DLD1 (cell line): Measurements from ENCODE around the gene MCU.
"Not testable (repeated sequence)": the region's sequence is repeated elsewhere in the genome, so short reads cannot be mapped to it uniquely, and the experiment has no call there.

Experiments used
- in situ Hi-C: cut with HindIII; loops from 2 replicates; pipeline ENCODE4 v1.10.0; 2017; ENCODE audit warnings: low sequenced_read_pairs

Gene MCU

DNA sequence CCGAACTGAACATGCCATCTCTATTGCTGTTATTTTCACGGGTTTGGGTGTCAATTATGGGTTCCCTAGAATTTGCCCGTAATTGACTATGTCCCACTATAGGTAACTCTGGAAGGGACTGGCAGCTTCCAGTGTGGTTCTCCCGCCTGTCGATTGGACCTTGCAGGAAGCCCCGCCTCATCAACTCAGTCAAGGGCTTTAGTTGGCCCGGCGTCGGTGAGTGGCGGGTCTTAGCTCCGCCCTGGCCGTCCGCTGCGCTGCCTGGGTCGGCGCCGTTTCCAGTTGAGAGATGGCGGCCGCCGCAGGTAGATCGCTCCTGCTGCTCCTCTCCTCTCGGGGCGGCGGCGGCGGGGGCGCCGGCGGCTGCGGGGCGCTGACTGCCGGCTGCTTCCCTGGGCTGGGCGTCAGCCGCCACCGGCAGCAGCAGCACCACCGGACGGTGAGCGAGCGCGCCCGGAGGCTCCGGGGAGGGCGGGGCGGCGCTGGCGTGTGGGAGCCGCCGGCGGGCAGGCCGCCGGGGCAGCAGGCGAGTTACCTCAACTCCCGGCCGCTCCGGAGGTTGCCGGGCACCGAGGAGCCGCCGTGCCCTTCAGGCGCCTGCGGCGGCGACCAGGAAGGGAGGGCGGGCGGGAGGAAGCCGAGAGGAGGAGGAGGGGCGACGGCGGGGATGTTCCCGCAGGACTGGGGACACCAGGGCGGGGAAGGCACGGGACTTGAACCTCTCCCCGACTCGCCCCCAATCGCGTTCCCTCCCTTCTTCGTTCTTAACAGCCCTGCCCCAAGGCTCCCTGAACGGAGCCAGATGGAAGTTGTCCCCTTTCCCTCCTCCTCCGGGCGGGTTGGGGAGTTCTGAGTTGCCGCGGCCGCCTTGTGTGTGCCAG, at the start of gene MCU:
Gene MCU (plus strand): TSS at position 281 of the 881 bp plus-strand sequence. CDS start 9 bp downstream, at position 290.
- in situ Hi-C loops, result no loop called here

DNA sequence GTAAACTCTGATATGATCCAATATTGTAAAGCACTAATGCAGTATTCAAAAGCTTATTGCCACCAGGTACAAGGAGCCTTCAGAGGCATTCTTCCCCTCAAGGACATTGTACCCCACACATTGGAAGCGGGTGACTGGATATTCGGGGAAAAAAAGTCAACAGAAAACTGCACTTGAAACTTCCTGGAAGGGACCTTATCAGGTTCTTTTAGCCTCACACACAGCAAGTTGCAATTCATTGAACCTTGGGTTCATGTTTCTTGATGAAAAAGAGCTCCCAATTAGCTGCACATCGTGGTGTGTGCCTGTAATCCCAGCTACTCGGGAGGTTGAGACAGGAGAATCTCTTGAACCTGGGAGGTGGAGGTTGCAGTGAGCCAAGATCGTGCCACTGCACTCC, 49.6 kb upstream of the MCU start:
- in situ Hi-C loops, result no loop called here

DNA sequence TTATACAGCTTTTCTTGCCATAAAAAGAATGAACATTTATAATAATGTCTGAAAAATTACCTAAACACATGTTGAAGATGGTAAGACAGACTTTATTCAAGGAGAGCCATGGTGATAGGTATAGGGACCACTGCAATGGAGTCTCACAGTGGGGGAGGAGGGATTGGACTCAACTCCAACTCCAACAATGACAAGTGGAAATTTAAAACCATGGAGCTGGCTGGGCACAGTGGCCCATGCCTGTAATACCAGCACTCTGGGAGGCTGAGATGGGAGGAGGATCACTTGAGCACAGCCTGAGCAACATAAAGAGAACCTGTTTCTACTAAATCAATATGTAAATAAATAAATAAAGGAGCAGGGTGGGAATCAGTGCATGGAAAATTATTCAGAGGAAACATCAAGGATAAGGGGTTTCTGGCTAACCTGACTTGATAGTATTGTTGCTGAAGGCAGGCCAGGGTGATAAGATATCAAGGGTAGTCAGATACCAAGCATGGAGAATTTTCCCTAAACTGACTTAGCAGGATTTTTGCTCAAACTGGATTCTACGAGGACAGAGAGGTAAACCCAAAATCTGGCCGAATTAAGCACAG, 46.6 kb upstream of the MCU start:
- in situ Hi-C loops, result no loop called here

GRCh38 chr10:72646971-72647370, 45.0 kb upstream of the MCU start:
- in situ Hi-C loops, result not testable (repeated sequence)

- in situ Hi-C loops, result no loop called here
These were observed 43.6 kb upstream of the MCU start for GRCh38 chr10:72648301-72648700.

DNA sequence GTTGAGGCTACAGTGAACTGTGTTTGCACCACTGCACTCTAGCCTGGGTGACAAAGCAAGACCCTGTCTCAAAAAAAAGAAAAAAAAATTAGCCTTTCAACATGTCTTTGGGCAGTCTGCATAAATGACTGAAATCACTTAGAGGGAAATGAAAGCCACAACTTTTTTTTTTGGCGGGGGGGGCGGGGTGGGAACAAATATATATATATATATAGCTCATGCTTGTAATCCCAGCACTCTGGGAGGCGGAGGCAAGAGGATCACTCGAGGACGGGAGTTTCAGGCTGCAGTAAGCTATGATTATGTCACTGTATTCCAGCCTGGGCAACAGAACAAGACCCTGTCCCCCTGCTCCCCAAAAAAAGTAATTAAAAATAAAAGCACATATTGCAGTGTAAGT, 42.7 kb upstream of the MCU start:
- in situ Hi-C loops, result no loop called here

GRCh38 chr10:72653383-72654096, 38.4 kb upstream of the MCU start:
- in situ Hi-C loops, result no loop called here

GRCh38 chr10:72654720-72655119, 37.2 kb upstream of the MCU start:
- in situ Hi-C loops, result no loop called here

DNA sequence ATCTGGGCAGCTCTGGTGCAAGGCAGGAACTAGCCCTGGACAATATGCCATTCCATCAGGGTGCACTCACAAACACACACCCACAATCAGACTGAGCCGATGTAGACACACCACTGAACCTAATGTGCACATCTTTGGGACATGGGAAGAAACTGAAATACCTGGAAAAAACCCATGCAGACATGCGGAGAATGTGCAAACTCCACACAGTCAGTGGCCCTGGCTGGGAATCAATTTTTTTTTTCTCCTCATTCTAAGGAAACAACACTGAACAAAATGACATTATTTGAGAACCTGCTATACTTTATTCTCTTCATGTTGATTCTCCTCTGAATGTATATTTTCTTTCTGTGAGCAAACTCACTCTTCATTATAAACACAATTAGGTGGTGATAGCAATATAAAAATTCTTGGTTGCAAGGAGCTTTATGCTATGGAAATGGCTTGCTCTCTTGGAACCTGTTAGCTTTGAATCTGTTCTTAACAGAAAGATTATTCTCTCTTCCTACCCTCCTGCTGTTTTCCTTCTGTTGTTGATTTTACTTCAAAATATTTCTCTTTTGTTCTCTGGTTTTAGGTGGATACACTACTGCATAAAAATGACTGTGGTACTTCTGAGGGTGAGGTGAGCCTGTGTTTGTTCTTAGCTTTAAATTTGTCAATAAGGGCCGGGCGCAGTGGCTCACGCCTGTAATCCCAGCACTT, 33.1 kb upstream of the MCU start:
- in situ Hi-C loops, result no loop called here

GRCh38 chr10:72659694-72660093, 32.2 kb upstream of the MCU start:
- in situ Hi-C loops, result no loop called here

DNA sequence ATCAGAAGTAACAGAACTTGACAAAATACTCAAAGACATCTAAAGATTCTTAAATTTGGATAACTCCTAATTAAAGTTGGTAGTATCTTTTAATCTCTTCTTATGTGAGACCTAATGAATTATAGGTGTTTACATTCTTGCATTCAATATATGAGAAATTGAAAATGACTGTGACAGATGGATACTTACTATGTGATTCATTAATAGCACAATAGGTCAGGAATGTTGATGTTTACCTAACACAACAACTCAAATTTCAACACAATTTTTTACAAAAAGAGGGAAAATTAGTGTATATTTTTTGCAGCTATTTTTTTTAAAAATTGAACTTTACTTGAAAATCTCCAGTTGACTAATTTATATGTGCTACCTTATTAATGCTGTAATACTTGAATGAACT, 31.7 kb upstream of the MCU start:
- in situ Hi-C loops, result no loop called here

DNA sequence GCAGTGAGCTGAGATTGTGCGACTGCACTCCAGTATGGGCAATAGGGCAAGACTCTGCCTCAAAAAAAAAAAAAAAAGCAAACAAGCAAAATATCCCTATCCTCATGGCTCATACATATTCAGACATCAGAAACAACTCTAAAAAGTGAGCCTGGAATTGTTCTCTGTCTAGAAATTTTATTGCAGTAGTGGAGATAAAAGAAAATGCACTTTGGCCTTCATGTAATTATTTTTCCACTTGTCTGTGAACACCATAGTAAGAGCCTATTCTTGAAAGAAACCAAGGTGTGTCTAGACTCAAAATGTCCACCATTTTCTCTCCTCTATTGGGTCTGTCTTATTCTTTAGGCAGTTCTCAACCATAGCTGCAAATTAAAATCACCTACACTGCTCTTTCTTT, 30.5 kb upstream of the MCU start:
- in situ Hi-C loops, result no loop called here

GRCh38 chr10:72663971-72664370, 28.0 kb upstream of the MCU start:
- in situ Hi-C loops, result no loop called here

DNA sequence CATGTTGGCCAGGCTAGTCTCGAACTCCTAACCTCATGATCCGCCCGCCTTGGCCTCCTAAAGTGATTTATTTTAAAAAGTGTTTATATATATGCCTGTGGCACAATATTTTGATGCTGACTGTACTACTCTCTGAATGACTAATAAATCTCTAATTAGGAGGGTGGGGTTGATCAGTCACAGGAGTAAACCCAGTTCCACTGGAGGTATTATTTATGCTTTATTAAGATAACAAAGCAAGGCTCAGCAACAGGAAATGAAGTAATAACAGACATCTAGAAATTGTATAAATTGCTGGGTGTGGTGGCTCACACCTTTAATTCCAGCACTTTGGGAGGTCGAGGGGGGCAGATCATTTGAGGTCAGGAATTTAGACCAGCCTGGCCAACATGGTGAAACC, 26.0 kb upstream of the MCU start:
- in situ Hi-C loops, result no loop called here

DNA sequence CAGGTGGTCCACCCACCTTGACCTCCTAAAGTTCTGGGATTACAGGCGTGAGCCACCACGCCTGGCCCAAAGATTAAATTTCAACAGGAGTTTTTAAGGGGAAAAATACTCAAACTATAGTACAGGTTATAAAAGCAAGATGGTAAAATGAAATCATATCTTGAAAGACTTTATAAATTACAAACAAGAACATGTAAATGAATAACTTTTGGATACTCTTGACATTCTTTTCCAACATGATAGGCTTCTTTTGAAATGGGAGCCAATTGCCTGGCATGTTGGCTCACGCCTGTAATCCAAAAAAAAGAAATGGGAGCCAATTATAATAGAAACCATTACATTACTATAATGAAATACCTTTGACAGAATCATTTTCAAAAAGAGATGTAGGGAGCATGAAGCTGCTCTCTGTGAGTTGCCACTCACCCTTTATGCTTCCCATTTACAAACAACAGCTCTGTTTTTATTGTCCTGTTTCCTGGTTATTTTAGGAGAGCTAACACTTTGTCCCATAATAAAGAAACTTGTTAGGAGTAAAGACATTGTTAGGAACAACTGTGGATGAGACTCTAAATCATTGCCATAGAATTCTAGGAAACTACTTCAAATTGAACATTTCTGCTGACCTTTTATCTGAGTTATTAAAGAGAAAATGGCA, 24.6 kb upstream of the MCU start:
- in situ Hi-C loops, result no loop called here

DNA sequence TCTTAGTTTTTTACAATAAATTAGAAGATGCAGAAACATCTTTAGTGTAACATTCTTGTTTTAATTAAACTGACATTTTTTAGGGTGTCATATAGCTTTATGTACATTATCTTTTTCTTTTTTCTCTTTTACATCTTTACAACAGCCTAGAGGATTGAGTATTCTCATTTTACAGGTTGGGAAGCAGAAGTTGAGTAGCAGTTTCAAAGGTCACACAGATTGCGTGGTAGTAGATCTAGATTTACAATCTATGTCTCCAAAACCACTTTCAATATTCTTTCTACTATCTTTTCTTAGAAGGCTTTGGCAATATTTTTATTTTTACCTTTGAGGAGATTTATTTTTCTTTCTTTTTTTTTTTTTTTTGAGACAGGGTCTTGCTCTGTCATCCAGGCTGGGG, 18.7 kb upstream of the MCU start:
- in situ Hi-C loops, result no loop called here

DNA sequence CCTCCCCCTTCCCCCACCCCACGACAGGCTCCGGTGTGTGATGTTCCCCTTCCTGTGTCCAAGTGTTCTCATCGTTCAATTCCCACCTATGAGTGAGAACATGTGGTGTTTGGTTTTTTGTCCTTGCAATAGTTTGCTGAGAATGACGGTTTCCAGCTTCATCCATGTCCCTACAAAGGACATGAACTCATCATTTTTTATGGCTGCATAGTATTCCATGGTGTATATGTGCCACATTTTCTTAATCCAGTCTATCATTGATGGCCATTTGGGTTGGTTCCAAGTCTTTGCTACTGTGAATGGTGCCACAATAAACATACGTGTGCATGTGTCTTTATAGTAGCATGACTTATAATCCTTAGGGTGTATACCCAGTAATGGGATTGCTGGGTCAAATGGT, 17.8 kb upstream of the MCU start:
- in situ Hi-C loops, result not testable (repeated sequence)

- in situ Hi-C loops, result no loop called here
These were observed 12.1 kb upstream of the MCU start for GRCh38 chr10:72679838-72680241.

- in situ Hi-C loops, result no loop called here
These were observed 9.3 kb upstream of the MCU start for GRCh38 chr10:72682638-72683037.

- in situ Hi-C loops, result no loop called here
These were observed 6.5 kb upstream of the MCU start for GRCh38 chr10:72685264-72685921.
